ENCODE results near the gene CD300LF.

CD300LF gene

DNA sequence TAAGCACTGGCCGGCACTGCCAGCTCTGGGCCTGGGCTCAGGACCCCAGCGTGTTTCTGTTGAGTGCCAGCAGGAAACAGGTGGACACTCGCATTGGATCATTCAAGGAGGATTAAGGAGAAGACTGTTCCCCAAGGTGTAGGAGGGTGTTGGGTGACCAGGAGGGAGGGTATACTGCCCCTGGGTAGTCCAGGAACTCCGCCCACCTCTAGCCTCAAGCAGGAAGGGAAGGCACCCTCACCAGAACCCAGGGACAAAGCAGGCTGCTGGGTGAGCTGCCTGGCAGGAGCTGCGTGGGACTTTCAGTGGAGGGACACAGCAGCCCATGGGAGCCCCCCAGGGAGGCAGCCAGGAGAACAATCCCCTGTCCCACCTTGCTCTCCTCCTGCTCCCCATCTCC, 16.6 kb upstream of the CD300LF start:
- no peaks in the 10 kb centered on the region for H3K36me3 Mint-ChIP-seq (ENCODE audit: low read depth)
- H3K4me1 Mint-ChIP-seq, result peaks cover 15% of the 10 kb centered on the region
- H3K9me3 Mint-ChIP-seq, result no peaks in the 10 kb centered on the region
- H3K27ac Mint-ChIP-seq, result no peak overlapping the region
- no peak for DNase-seq
- H3K27me3 Mint-ChIP-seq, result no peaks in the 10 kb centered on the region
- H3K4me3 Mint-ChIP-seq, result no peak overlapping the region
- ATAC-seq, result no peak

DNA sequence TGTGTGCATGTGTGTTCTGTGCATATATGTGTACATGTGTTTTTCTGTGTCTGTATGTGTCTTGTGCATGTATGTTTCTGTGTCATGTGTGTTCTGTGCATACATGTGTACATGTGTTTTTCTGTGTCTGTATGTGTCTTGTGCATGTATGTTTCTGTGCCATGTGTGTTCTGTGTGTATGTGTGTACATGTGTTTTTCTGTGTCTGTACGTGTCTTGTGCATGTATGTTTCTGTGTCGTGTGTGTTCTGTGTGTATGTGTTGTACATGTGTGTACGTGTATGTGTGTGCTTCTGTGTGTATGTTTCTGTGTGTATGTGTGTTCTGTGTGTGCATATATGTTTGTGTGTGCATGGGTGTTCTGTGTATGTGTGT, 16.0 kb upstream of the CD300LF start:
- H3K27ac Mint-ChIP-seq, result no peak overlapping the region
- peaks cover 15% of the 10 kb centered on the region for H3K4me1 Mint-ChIP-seq
- no peak for DNase-seq

DNA sequence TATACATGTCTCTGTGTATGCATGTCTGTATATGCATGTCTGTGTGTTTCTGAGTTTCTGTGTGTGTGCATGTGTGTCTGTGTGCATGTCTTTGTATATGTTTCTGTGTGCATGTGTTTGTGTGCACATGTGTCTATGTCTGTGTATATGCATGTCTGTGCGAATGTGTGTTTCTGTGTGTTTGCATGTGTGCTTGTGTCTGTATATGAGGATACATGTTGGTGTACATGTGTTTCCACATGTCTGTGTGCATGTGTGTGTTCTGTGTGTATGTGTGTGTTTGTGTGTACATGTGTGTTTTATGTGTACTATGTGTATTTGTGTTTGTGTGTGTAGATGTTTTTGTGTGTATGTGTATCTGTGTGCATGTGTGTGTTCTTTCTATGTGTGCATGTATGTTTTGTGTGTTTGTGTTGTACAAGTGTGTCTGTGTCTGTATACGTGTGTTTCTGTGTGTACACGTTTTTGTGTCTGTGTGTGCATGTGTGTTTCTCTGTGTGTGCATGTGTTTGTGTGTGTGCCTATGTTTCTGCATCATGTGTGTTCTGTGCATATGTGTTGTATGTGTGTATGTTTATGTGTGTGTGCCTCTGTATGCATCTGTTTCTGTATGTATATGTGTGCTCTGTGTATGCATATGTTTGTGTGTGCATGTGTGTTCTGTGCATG, 15.4 kb upstream of the CD300LF start:
- Mint-ChIP-seq H3K36me3 (ENCODE audit: low read depth) (no peaks in the 10 kb centered on the region), H3K9me3 (no peaks in the 10 kb centered on the region), H3K4me1 (peaks cover 15% of the 10 kb centered on the region), H3K27me3 (no peaks in the 10 kb centered on the region), H3K27ac (no peak overlapping the region), H3K4me3 (no peak overlapping the region)
- ATAC-seq, result no peak
- DNase-seq, result no peak

More for the DNA sequence above, 16.0 kb upstream of the CD300LF start:
- no peaks in the 10 kb centered on the region for H3K9me3 Mint-ChIP-seq
- H3K36me3 Mint-ChIP-seq (ENCODE audit: low read depth), result no peaks in the 10 kb centered on the region
- no peak for ATAC-seq
- no peak overlapping the region for H3K4me3 Mint-ChIP-seq
- H3K27me3 Mint-ChIP-seq, result no peaks in the 10 kb centered on the region

DNA sequence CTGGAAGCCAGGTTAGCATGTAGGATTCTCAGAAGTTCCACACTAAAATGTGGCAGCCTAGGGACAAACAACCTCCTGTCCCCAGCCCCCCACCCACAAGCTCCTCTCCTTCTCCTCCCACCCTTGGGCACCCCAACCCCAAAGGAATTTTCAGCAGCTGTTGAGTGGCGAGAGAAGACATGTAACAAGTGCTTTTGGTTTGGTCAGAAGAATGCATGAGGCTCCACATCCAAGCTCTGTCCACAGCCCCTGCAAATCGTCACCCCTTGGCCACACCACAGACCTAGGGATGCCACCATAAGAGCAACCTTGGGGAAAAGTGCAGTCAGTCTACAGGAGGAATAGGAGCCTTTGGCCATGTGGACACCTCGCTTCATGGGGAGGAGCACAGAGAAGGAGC, 12.4 kb upstream of the CD300LF start:
- peaks cover 2% of the 10 kb centered on the region for H3K4me1 Mint-ChIP-seq
- H3K27ac Mint-ChIP-seq, result no peak overlapping the region
- H3K36me3 Mint-ChIP-seq (ENCODE audit: low read depth), result no peaks in the 10 kb centered on the region
- H3K9me3 Mint-ChIP-seq, result no peaks in the 10 kb centered on the region
- ATAC-seq (no peak), DNase-seq (no peak)
- no peaks in the 10 kb centered on the region for H3K27me3 Mint-ChIP-seq
- no peak overlapping the region for H3K4me3 Mint-ChIP-seq

DNA sequence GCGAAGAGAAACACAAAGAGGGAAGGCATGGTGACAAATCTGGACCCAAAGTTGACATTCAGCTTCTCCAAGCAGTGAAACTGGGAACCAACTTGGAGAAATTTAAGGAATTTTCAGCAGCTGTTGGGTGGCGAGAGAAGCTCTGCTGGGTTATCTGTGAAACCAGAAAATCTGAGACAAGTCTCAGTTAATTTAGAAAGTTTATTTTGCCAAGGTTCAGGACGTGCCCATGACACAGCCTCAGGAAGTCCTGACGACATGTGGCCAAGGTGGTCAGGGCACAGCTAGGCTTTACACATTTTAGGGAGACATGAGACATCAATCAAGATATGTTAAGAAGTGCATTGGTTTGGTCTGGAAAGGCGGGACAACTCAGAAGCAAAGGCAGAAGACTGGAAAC, 11.2 kb upstream of the CD300LF start:
- no peak for DNase-seq
- no peaks in the 10 kb centered on the region for H3K36me3 Mint-ChIP-seq (ENCODE audit: low read depth)
- no peak overlapping the region for H3K27ac Mint-ChIP-seq
- no peak for ATAC-seq
- H3K4me3 Mint-ChIP-seq, result no peak overlapping the region
- no peaks in the 10 kb centered on the region for H3K27me3 Mint-ChIP-seq
- no peaks in the 10 kb centered on the region for H3K9me3 Mint-ChIP-seq
- no peaks in the 10 kb centered on the region for H3K4me1 Mint-ChIP-seq

DNA sequence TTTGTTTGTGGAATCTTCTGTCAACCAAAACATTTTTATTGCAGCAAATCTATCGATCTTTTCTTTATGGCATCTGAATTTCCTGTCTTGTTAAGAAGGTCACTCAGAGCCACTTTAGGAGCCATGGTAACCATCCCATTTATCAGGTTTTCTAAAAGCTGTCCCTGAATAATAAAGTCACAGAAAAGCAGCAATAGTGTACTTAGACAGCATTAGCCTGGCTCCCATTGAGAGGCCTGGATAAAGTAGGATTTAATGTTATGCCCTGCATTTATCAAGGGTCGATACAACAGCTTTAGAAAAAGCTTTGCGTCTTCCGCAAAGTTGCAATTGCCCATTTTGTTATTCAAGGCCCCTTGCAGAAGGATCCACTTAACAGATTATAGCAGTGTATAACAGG, 10.1 kb upstream of the CD300LF start:
- Mint-ChIP-seq H3K4me1 (no peaks in the 10 kb centered on the region), H3K27ac (no peak overlapping the region), H3K9me3 (no peaks in the 10 kb centered on the region), H3K4me3 (no peak overlapping the region), H3K27me3 (no peaks in the 10 kb centered on the region), H3K36me3 (ENCODE audit: low read depth) (no peaks in the 10 kb centered on the region)
- no peak for DNase-seq
- ATAC-seq, result no peak

DNA sequence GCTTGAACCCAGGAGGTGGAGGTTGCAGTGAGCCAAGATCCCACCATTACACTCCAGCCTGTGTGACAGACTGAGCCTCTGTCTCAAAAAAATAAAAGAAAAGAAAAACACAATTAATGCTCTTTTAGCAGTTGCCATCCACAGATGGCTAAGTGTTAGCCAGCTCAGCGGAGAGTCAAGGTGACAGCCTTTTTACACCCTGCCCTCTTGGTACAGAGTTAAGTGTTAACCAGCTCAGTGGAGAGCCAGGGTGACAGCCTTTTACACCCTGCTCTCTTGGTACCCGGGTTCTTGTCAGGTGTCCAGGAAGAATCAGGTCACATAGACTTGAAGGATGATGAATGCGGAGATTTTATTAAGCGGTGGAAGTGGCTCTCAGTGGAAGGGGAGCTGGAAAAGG, 7.8 kb upstream of the CD300LF start:
- H3K4me3 Mint-ChIP-seq, result no peak overlapping the region
- ATAC-seq, result no peak
- H3K4me1 Mint-ChIP-seq, result no peaks in the 10 kb centered on the region
- no peaks in the 10 kb centered on the region for H3K9me3 Mint-ChIP-seq
- H3K27ac Mint-ChIP-seq, result no peak overlapping the region
- no peak for DNase-seq
- peaks cover 2% of the 10 kb centered on the region for H3K27me3 Mint-ChIP-seq
- no peaks in the 10 kb centered on the region for H3K36me3 Mint-ChIP-seq (ENCODE audit: low read depth)

DNA sequence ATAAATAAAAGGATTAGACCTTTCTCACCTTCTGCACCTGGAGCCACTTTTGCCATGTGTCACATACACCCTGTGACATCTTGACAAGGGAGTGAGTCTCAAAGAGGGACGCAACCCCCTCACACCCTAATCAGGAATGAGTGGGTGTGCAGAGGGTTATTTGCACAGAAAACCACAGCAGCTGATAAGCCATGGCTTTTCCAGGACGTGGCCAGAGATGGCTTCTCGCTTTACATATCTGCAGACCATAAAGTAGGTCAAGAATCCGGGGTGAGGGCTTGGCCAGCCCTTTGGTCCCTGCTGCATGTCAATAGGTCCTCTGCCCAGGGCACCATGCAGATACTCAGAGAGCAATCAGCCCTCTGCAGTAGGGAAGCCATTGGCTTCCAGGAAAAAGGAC, 2.4 kb upstream of the CD300LF start:
- Mint-ChIP-seq H3K4me3 (no peak overlapping the region), H3K27ac (no peak overlapping the region)
- DNase-seq, result no peak

DNA sequence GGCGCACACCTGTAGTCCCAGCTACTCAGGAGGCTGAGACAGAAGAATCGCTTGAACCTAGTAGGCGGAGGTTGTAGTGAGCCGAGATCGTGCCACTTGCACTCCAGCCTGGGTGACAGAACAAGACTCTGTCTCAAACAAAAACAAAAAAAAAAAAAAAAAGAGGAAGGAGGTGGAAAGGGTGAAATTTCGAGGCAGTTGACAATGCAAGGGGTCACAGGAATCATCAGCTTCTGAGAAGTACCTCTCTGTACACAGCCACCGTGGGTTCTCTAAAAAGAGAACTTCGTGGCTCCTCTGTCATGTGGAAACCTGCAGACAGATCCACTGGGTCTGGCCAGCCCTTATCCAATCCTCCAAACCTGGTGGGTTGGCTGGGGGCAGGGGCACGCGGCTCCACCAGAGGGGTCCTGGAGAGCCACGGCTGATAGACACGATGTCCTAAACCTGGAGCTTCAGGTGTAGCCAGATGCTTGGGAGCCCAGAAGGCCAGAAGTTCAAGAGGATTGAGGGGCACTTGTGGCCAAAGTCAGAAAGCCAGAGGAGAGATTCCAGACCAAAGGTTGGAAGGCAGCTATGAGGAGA, 540 bp upstream of the CD300LF start:
- no peak overlapping the region for H3K4me3 Mint-ChIP-seq
- DNase-seq (no peak), ATAC-seq (no peak)
- H3K36me3 Mint-ChIP-seq (ENCODE audit: low read depth), result no peaks in the 10 kb centered on the region
- no peak overlapping the region for H3K27ac Mint-ChIP-seq
- peaks cover 7% of the 10 kb centered on the region for H3K4me1 Mint-ChIP-seq
- H3K9me3 Mint-ChIP-seq, result no peaks in the 10 kb centered on the region
- H3K27me3 Mint-ChIP-seq, result peaks cover 11% of the 10 kb centered on the region

More for the DNA sequence above, 2.4 kb upstream of the CD300LF start:
- peaks cover 7% of the 10 kb centered on the region for H3K4me1 Mint-ChIP-seq
- no peaks in the 10 kb centered on the region for H3K9me3 Mint-ChIP-seq
- H3K27me3 Mint-ChIP-seq, result peaks cover 11% of the 10 kb centered on the region
- no peak for ATAC-seq
- no peaks in the 10 kb centered on the region for H3K36me3 Mint-ChIP-seq (ENCODE audit: low read depth)

DNA sequence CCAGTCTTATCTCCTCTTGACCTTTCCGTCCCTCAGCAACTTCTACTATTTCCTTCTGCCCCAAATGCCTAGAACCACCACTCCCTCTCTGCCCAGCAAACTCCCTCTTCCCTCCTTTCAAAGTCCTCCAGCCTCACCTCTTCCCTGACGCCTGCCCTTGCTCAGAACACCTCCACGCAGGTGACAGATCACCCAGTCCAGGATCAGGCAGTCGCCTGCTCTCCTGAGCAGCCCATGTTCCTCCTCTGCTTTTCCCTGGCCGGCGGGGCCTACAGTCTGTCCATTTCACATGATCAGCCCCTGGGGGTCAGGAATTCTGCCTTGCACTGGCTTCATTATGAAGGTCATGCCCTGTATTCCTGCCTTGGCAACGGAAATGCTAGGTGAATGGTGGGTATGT, 422 bp downstream of the CD300LF start:
- ATAC-seq, result no peak
- Mint-ChIP-seq H3K4me3 (peak overlapping the region; percentile 26), H3K36me3 (ENCODE audit: low read depth) (no peaks in the 10 kb centered on the region)

DNA sequence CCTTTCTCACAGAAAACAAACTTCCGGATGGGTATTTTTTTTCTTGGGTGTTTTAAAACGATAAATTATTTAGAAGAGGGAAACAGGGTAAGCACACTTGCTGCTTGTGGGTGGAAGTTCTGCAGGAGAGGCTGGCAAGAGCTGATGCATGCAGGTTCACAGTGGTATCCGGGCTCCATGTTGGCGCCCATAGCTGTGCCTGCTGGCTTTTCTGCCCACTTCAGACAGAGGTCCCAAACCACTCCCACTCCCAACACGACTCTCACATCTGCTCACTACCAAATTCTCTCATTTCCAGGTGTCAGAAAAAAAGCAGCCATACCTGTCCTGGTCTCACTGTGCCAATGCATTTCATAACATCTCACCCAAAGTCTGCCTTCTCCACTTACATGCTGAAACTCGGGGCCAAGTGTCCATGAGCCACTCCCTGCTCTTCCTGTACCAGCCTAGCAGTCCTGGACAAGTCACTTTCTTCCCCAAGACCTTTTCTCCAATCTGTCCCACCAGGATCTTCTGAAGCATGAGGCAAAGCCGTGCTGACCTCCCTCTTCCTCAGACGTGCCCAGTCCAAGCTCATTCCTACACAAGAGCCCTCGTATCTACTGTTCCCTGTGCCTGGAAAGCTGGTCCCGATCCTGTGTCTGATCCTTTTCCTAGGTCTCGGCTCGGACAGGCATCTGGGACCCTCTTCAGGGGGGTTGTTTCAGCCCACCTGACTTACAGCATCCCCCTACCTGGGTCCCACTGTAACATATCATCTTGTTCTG, 1.5 kb downstream of the CD300LF start:
- Mint-ChIP-seq H3K27me3 (peaks cover 9% of the 10 kb centered on the region), H3K4me3 (no peak overlapping the region), H3K27ac (no peak overlapping the region), H3K4me1 (peaks cover 7% of the 10 kb centered on the region), H3K9me3 (no peaks in the 10 kb centered on the region), H3K36me3 (ENCODE audit: low read depth) (no peaks in the 10 kb centered on the region)
- DNase-seq (no peak), ATAC-seq (no peak)

More for the DNA sequence above, 422 bp downstream of the CD300LF start:
- H3K4me1 Mint-ChIP-seq, result peaks cover 7% of the 10 kb centered on the region
- no peaks in the 10 kb centered on the region for H3K9me3 Mint-ChIP-seq
- no peak for DNase-seq
- peaks cover 11% of the 10 kb centered on the region for H3K27me3 Mint-ChIP-seq
- no peak overlapping the region for H3K27ac Mint-ChIP-seq

DNA sequence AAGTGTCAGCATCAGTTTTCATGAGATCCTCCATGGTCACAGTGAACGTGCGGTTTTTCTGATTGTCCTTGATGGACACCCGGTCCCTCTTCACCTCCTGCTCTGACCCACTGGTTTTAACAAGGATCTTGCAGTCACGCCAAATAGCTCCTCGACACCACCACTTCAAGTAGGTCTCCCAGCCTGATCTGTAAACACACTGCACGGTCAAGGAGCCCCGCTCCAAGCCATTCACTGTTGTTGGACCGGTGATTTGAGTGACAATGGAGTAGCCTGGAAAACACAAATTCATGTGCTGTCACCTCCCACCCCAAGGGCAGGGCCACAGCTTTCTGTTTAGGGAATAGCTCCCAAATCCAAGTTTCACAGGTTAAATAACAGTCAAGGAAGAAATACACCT, 8.2 kb downstream of the CD300LF start:
- Mint-ChIP-seq H3K27ac (no peak overlapping the region), H3K27me3 (no peaks in the 10 kb centered on the region), H3K4me3 (no peak overlapping the region), H3K4me1 (no peaks in the 10 kb centered on the region), H3K36me3 (ENCODE audit: low read depth) (no peaks in the 10 kb centered on the region), H3K9me3 (no peaks in the 10 kb centered on the region)
- ATAC-seq (no peak), DNase-seq (no peak)

DNA sequence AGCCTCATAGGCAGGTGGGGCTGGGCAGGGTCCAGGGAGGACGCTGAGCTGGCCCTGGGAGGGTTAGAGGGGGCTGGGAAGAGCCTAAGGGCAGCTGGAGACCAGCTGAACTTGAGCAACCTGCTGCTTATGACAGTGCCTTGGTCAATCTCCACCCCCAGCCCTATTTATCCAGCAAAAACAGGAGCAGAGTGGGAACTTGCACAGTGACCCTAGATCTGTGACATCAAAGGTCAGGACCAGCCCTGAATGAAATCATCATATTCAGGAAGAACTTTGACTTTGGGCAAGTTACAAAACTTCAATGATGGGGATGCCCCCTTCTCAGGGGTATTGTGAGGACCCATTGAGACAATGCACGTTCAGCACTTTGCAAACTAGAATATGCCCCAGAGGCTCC, 9.4 kb downstream of the CD300LF start:
- no peaks in the 10 kb centered on the region for H3K9me3 Mint-ChIP-seq
- H3K4me1 Mint-ChIP-seq, result no peaks in the 10 kb centered on the region
- no peak overlapping the region for H3K4me3 Mint-ChIP-seq
- H3K27me3 Mint-ChIP-seq, result no peaks in the 10 kb centered on the region
- ATAC-seq (no peak), DNase-seq (no peak)
- no peak overlapping the region for H3K27ac Mint-ChIP-seq
- H3K36me3 Mint-ChIP-seq (ENCODE audit: low read depth), result no peaks in the 10 kb centered on the region

DNA sequence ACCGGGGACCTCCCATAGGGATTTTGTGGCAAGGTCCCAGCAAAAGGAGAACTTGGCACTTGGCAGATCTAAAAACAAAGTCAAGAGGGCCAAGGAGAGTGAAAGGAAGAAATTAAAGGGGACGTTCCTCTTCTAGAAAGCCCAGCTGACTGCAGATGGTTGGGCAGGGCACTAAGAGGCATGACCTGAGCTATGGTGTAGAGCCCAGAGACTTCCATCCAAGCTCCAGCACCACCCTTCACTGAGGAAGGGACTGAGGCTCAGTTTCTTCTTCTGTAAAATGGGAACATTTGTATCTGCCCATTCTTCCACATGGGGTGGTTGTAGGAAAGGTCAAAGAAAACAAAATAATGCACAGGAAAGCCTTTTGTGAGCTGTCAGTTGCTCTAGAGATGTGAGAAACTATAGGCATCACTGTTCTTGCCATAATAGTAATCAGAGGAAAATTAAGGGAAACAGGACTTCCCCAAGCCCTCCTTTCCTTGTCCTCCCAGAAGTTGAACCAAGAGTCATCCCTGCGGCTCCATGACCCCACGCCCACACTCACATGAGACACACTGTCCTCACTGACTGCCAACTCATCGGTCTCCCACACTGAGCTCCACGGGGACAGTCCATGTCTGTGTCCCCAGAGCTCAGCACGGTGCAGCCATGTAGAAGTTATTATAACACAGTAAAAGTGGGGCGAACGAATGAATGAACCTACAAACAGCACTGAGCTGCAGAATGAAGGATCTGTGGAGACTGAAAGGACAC, 10.4 kb downstream of the CD300LF start:
- ATAC-seq (no peak), DNase-seq (no peak)
- no peak overlapping the region for H3K27ac Mint-ChIP-seq
- no peaks in the 10 kb centered on the region for H3K4me1 Mint-ChIP-seq
- no peaks in the 10 kb centered on the region for H3K27me3 Mint-ChIP-seq
- H3K4me3 Mint-ChIP-seq, result no peak overlapping the region
- no peaks in the 10 kb centered on the region for H3K36me3 Mint-ChIP-seq (ENCODE audit: low read depth)
- H3K9me3 Mint-ChIP-seq, result no peaks in the 10 kb centered on the region

DNA sequence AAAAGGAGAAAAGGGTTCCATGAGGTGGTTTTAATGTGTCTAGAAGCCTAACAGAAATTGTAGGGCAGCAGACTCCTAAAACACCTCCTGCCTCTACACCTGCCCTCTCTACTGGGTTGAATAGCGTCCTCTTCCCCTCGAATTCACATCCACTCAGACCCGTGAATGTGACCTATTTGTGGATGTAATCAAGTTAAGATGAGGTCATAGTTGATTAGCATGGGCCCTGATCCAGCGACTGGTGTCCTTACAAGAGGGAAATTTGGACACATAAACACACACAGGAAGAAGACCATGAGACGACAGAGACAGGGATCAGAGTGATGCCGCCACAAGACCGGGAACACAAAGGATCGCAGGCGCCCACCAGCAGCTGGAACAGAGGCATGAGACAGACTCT, 13.5 kb downstream of the CD300LF start:
- Mint-ChIP-seq H3K36me3 (ENCODE audit: low read depth) (no peaks in the 10 kb centered on the region), H3K4me1 (no peaks in the 10 kb centered on the region), H3K9me3 (no peaks in the 10 kb centered on the region), H3K4me3 (no peak overlapping the region), H3K27ac (no peak overlapping the region), H3K27me3 (peaks cover 3% of the 10 kb centered on the region)
- DNase-seq (no peak), ATAC-seq (no peak)
